K562 (cell line): ENCODE measurements around the gene PURA. TPM values are rescaled to one million over a fixed set of nuclear protein-coding genes. Genes with fewer than 3 reads are reported as not detected.

Source experiments
- BMI1 ChIP-seq: fragments of 150-350 bp; IDR thresholded peaks from 2 replicates; pipeline ENCODE4 v1.6.1; 2014; ENCODE audit warnings: low read length
- CHD4 ChIP-seq: fragments of 200-600 bp; sonication (generic); IDR thresholded peaks from 3 replicates; pipeline ENCODE4 v1.6.1; 2012; ENCODE audit warnings: low read depth, mild to moderate bottlenecking, mixed read lengths, low read length, inconsistent platforms; ENCODE audit not compliant: insufficient read depth, insufficient replicate concordance, poor library complexity, severe bottlenecking
- CTBP1 ChIP-seq: fragments of 450-650 bp; IDR thresholded peaks from 2 replicates; pipeline ENCODE4 v1.6.1; 2016; ENCODE audit warnings: borderline replicate concordance
- CXXC5 ChIP-seq: fragments of 250-450 bp; sonication (Bioruptor Pico); IDR thresholded peaks from 2 replicates; pipeline ENCODE4 v1.8.0; 2022; ENCODE audit warnings: inconsistent platforms, mild to moderate bottlenecking, moderate library complexity
- DACH1 ChIP-seq: fragments of 450-650 bp; IDR thresholded peaks from 2 replicates; pipeline ENCODE4 v1.6.1; 2018; ENCODE audit not compliant: partially characterized antibody
- EP300 ChIP-seq: IDR thresholded peaks from 2 replicates; pipeline ENCODE4 v1.6.1; 2012; ENCODE audit warnings: low read length, improper control_type of control experiment
- EP400 ChIP-seq: fragments of 450-650 bp; IDR thresholded peaks from 2 replicates; pipeline ENCODE4 v1.6.1; 2017; ENCODE audit warnings: antibody characterized with exemption, mild to moderate bottlenecking, moderate library complexity
- ETV6 ChIP-seq, 3 experiments: fragments of 150-350 bp in 1 of 3; sonication (generic) in 1 of 3; formaldehyde crosslinking in 1 of 3; IDR thresholded peaks; 2 replicates each; pipeline versions ENCODE4 v1.6.1 to v1.8.0; 2014 to 2022; ENCODE audit warnings: borderline replicate concordance in 2 of 3, low read depth in 2 of 3, antibody characterized with exemption in 1 of 3, low read length in 1 of 3, mild to moderate bottlenecking in 1 of 3, missing genetic modification reagents in 1 of 3
- GABPB2 ChIP-seq: fragments of 250-450 bp; sonication (Bioruptor Pico); conservative IDR thresholded peaks from 2 replicates; pipeline ENCODE4 v1.5.1; 2021; ENCODE audit warnings: mild to moderate bottlenecking
- GTF2F1 ChIP-seq: IDR thresholded peaks from 2 replicates; pipeline ENCODE4 v1.6.1; 2011; ENCODE audit warnings: low read depth, low read length, improper control_type of control experiment
- HDAC3 ChIP-seq: fragments of 450-650 bp; IDR thresholded peaks from 2 replicates; pipeline ENCODE4 v1.6.1; 2018; ENCODE audit warnings: borderline replicate concordance, mild to moderate bottlenecking, moderate library complexity; ENCODE audit not compliant: partially characterized antibody
- ILF3 ChIP-seq: fragments of 450-650 bp; IDR thresholded peaks from 2 replicates; pipeline ENCODE4 v1.6.1; 2018; ENCODE audit warnings: antibody characterized with exemption, mild to moderate bottlenecking, moderate library complexity, borderline replicate concordance
- JUN ChIP-seq, 2 experiments: sonication (generic) in 1 of 2; formaldehyde crosslinking in 1 of 2; IDR thresholded peaks; 2 replicates each; pipeline versions ENCODE4 v1.6.1 to v1.8.0; 2012 to 2022; ENCODE audit warnings: borderline replicate concordance in 2 of 2, mild to moderate bottlenecking in 2 of 2, improper control_type of control experiment in 1 of 2, low read depth in 1 of 2, low read length in 1 of 2, missing genetic modification reagents in 1 of 2
- MAZ ChIP-seq, 2 experiments: fragments of 450-650 bp in 1 of 2; sonication (generic) in 1 of 2; formaldehyde crosslinking; IDR thresholded peaks in 1 of 2; conservative IDR thresholded peaks in 1 of 2; 2 replicates each; pipeline versions ENCODE4 v1.4.0 to v1.5.0; 2020; ENCODE audit warnings: mild to moderate bottlenecking in 1 of 2, missing genetic modification reagents in 1 of 2
- RBM14 ChIP-seq: fragments of 200-400 bp; formaldehyde crosslinking; IDR thresholded peaks from 2 replicates; pipeline ENCODE4 v1.6.1; 2018; ENCODE audit warnings: low read depth, mild to moderate bottlenecking, low read length, moderate library complexity, borderline replicate concordance; ENCODE audit not compliant: insufficient read depth
- ZNF146 ChIP-seq: IDR thresholded peaks from one replicate; pipeline ENCODE4 v1.6.1; 2018; ENCODE audit warnings: missing compliant biosample characterization; ENCODE audit not compliant: unreplicated experiment
- ZNF311 ChIP-seq: fragments of 250-450 bp; sonication (Bioruptor Pico); IDR thresholded peaks from 2 replicates; pipeline ENCODE4 v1.4.0; 2020; ENCODE audit warnings: mild to moderate bottlenecking, moderate library complexity
- polyA plus RNA-seq, 8 experiments: library from polyadenylated mRNA; depleted of rRNA in 4 of 8; stranded (reverse) in 5 of 8; unstranded in 3 of 8; fragments of >200 nt; fragmentation: Nextera tagmentation in 2 of 8; fragmentation: Illumina TruSeq in 1 of 8; extraction: Ambion mirVana in 2 of 8; extraction: Trizol in 1 of 8; gene quantifications; 2 replicates each; pipeline versions ENCODE4 v1.2.1 to v1.2.3, GENCODE V29; 2011 to 2014; ENCODE audit warnings: inconsistent platforms in 1 of 8, missing spikeins in 1 of 8
- total RNA-seq, 7 experiments: library from RNA; depleted of rRNA in 6 of 7; stranded (reverse); fragments of >200 nt in 6 of 7; fragmentation: Illumina TruSeq in 2 of 7; extraction: Trizol in 2 of 7; gene quantifications; 2 replicates each; pipeline versions ENCODE4 v1.2.1 to v1.2.3, GENCODE V29; 2011 to 2021; ENCODE audit warnings: low replicate concordance in 1 of 7
- TF ChIP-seq, protein P1 (sequence below): IDR thresholded peaks from 3 replicates; pipeline ENCODE4 v1.6.1; 2011; ENCODE audit warnings: borderline replicate concordance, mild to moderate bottlenecking, moderate library complexity; ENCODE audit not compliant: insufficient read length; ENCODE audit errors: extremely low read depth
- TF ChIP-seq, protein P2 (sequence below): fragments of 250-450 bp; sonication (Bioruptor Pico); IDR thresholded peaks from 2 replicates; pipeline ENCODE4 v1.6.1; 2021; ENCODE audit warnings: mild to moderate bottlenecking
- TF ChIP-seq, protein P3 (sequence below), 2 experiments: fragments of 450-650 bp in 1 of 2; sonication (generic) in 1 of 2; formaldehyde crosslinking in 1 of 2; IDR thresholded peaks in 1 of 2; conservative IDR thresholded peaks in 1 of 2; 2 replicates each; pipeline versions ENCODE4 v1.6.1 to v1.8.1; 2016 to 2023; ENCODE audit warnings: mild to moderate bottlenecking in 2 of 2, moderate library complexity in 2 of 2, inconsistent platforms in 1 of 2, missing genetic modification reagents in 1 of 2
- TF ChIP-seq, protein P4 (sequence below): fragments of 450-650 bp; formaldehyde crosslinking; IDR thresholded peaks from 2 replicates; pipeline ENCODE4 v1.4.0; 2022; ENCODE audit warnings: missing genetic modification characterization

PURA gene
- total and polyA plus RNA-seq, 9 of the 15 experiments (the other 6 are each of a cell fraction or from before 2014, with no cell fraction given) = 3.2 to 11.1 (median 5.4) TPM

DNA sequence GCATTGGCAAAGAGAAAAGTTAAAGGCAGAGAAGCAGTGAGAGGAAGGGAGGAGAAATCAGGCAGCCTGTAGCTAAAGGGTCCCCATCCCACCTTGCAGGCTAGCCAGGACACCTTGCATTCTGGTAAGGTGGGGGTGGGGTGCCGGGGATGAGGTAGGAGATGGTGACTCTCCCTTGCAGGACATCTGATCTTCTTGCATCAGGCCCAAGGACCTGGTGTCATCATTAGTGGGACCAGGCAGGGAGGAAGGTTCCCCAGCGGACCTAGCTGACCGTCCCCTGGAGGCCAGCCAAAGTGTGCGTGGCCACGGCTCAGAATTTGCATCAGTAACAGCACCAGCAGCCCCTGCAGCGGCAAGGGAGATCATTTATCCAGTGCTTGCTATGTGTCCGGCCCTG lies 39.3 kb downstream of the PURA start (continued):
- TF ChIP-seq, protein P1, sequence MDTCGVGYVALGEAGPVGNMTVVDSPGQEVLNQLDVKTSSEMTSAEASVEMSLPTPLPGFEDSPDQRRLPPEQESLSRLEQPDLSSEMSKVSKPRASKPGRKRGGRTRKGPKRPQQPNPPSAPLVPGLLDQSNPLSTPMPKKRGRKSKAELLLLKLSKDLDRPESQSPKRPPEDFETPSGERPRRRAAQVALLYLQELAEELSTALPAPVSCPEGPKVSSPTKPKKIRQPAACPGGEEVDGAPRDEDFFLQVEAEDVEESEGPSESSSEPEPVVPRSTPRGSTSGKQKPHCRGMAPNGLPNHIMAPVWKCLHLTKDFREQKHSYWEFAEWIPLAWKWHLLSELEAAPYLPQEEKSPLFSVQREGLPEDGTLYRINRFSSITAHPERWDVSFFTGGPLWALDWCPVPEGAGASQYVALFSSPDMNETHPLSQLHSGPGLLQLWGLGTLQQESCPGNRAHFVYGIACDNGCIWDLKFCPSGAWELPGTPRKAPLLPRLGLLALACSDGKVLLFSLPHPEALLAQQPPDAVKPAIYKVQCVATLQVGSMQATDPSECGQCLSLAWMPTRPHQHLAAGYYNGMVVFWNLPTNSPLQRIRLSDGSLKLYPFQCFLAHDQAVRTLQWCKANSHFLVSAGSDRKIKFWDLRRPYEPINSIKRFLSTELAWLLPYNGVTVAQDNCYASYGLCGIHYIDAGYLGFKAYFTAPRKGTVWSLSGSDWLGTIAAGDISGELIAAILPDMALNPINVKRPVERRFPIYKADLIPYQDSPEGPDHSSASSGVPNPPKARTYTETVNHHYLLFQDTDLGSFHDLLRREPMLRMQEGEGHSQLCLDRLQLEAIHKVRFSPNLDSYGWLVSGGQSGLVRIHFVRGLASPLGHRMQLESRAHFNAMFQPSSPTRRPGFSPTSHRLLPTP = no peak
- TF ChIP-seq GTF2F1 = no peak
- no peak for TF ChIP-seq CXXC5 (CRISPR knock-in tag)
- no peak for TF ChIP-seq ILF3
- peak; percentile 91 for TF ChIP-seq CTBP1
- TF ChIP-seq EP400 = no peak; the same call in 1 of the 2 replicates
- peak; percentile 46; the same call in 1 of the 2 replicates for TF ChIP-seq EP300
- TF ChIP-seq ETV6 (IDR thresholded peaks at IDR 0.05; ENCODE audit: borderline replicate concordance in 1 of 2, low read depth in 2 of 2, low read length in 1 of 2) = no peak
- TF ChIP-seq ETV6 (CRISPR knock-in tag; IDR thresholded peaks at IDR 0.05; ENCODE audit: borderline replicate concordance) = no peak
- TF ChIP-seq ZNF311 = no peak
- no peak for TF ChIP-seq RBM14
- TF ChIP-seq, protein P2, sequence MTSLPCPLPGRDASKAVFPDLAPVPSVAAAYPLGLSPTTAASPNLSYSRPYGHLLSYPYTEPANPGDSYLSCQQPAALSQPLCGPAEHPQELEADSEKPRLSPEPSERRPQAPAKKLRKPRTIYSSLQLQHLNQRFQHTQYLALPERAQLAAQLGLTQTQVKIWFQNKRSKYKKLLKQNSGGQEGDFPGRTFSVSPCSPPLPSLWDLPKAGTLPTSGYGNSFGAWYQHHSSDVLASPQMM (CRISPR knock-in tag) = no peak
- no peak for TF ChIP-seq BMI1
- TF ChIP-seq, protein P3, sequence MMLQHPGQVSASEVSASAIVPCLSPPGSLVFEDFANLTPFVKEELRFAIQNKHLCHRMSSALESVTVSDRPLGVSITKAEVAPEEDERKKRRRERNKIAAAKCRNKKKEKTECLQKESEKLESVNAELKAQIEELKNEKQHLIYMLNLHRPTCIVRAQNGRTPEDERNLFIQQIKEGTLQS (IDR thresholded peaks at IDR 0.05) = peak; percentile 90
- TF ChIP-seq, protein P3 (CRISPR knock-in tag; conservative IDR thresholded peaks at IDR 0.05) = no peak
- TF ChIP-seq ZNF146 = no peak
- no peak for TF ChIP-seq GABPB2 (CRISPR knock-in tag)
- TF ChIP-seq DACH1 = no peak
- TF ChIP-seq CHD4 = no peak
- TF ChIP-seq MAZ (CRISPR knock-in tag; conservative IDR thresholded peaks at IDR 0.05 in 1 of 2, IDR thresholded peaks at IDR 0.05 in 1 of 2) = no peak
- TF ChIP-seq, protein P4, sequence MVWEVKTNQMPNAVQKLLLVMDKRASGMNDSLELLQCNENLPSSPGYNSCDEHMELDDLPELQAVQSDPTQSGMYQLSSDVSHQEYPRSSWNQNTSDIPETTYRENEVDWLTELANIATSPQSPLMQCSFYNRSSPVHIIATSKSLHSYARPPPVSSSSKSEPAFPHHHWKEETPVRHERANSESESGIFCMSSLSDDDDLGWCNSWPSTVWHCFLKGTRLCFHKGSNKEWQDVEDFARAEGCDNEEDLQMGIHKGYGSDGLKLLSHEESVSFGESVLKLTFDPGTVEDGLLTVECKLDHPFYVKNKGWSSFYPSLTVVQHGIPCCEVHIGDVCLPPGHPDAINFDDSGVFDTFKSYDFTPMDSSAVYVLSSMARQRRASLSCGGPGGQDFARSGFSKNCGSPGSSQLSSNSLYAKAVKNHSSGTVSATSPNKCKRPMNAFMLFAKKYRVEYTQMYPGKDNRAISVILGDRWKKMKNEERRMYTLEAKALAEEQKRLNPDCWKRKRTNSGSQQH (CRISPR knock-in tag) = no peak
- TF ChIP-seq JUN (IDR thresholded peaks at IDR 0.05; ENCODE audit: borderline replicate concordance, low read depth, low read length) = peak; percentile 58; the same call in 1 of the 2 replicates
- TF ChIP-seq JUN (CRISPR knock-in tag; IDR thresholded peaks at IDR 0.05; ENCODE audit: borderline replicate concordance) = no peak
- no peak for TF ChIP-seq HDAC3
